ENCODE data around the gene FAM83F. TPM values are rescaled to one million over a fixed set of nuclear protein-coding genes. Genes with fewer than 3 reads are reported as not detected.
A peak's percentile ranks its signal among the peaks of the same experiment; 100 is the strongest.

FAM83F gene
- total and polyA plus RNA-seq, 2 donors (not counting 1 experiment from before 2014, with no cell fraction given) = 0.10 TPM; not detected in 1

- DNase-seq = no peak
- intact Hi-C loops (cut with micrococcal nuclease) = no loop called here
- Histone ChIP-seq H3K9me3 (ENCODE audit: control extremely low read depth in 1 of 3, control insufficient read depth in 2 of 3, insufficient read depth in 1 of 3, low read length in 2 of 3) (no peaks in the 10 kb centered on the region), H3K27me3 (replicated peaks in 1 of 4; ENCODE audit: control extremely low read depth in 1 of 4, control insufficient read depth in 3 of 4, insufficient read depth in 4 of 4, low read length in 3 of 4) (no peaks in the 10 kb centered on the region), H3K27ac (ENCODE audit: low read length in 2 of 2) (peak overlapping the region in 1 of 2 donors; percentile 74), H3K4me1 (ENCODE audit: control insufficient read depth in 2 of 2, insufficient read depth in 2 of 2, low read length in 2 of 2) (peaks cover 67 to 77% of the 10 kb centered on the region in 2 donors), H3K4me3 (ENCODE audit: control extremely low read depth in 1 of 5, extremely low read depth in 1 of 5, insufficient read depth in 1 of 5, low read depth in 2 of 5, low read length in 4 of 5) (no peak overlapping the region), H3K79me2 (ENCODE audit: control insufficient read depth, insufficient read depth, low read length) (peaks cover 100% of the 10 kb centered on the region), H2AFZ (ENCODE audit: insufficient read depth, low read depth, low read length, poor library complexity, severe bottlenecking) (no peak overlapping the region), H4K20me1 (ENCODE audit: control insufficient read depth, insufficient read depth, low read length, poor library complexity, severe bottlenecking) (peaks cover 95% of the 10 kb centered on the region), H3K36me3 (replicated peaks in 1 of 2; ENCODE audit: control extremely low read depth in 1 of 2, control insufficient read depth in 1 of 2, extremely low read depth in 1 of 2, insufficient read depth in 2 of 2, low read length in 1 of 2) (peaks cover 0 to 7% of the 10 kb centered on the region in 2 experiments), H3K9ac (ENCODE audit: low read length) (no peak overlapping the region), H3K4me2 (replicated peaks; ENCODE audit: low read depth, low read length, poor library complexity, severe bottlenecking) (peak overlapping the region; percentile 65)
- ChIA-PET CTCF (interaction anchor here (1.1 kb wide), 1 partner anchor 292 kb away, joined by 3 read pairs; no protein-coding TSS in a partner anchor), POLR2A (interaction anchor here (0.7 to 2.0 kb wide), 3 partner anchors 12 to 292 kb away, joined by 3 to 9 read pairs (median 4); no protein-coding TSS in a partner anchor)
- Mint-ChIP-seq H3K27me3 (no peaks in the 10 kb centered on the region), H3K4me1 (peaks cover 76% of the 10 kb centered on the region), H3K9me3 (ENCODE audit: insufficient read depth) (no peaks in the 10 kb centered on the region), H3K27ac (peak overlapping the region; percentile 60), H3K4me3 (peak overlapping the region; percentile 51)
- TF ChIP-seq CTCF (IDR thresholded peaks at IDR 0.05) = no peak
- TF ChIP-seq EZH2 (IDR thresholded peaks at IDR 0.05; ENCODE audit: borderline replicate concordance, insufficient read depth, low read depth, low read length, poor library complexity, severe bottlenecking) = no peak
- WGBS (ENCODE audit: insufficient coverage) = 100% methylated on average over 1 of the region's 3 CpGs
- no peak for ATAC-seq (ENCODE audit: low read depth)
Measured at GRCh38 chr22:40056559-40056958, 61.8 kb downstream of the FAM83F start.

GRCh38 chr22:40057652-40058051 lies 62.9 kb downstream of the FAM83F start:
- DNase-seq = no peak
- H3K27me3 ChIP-seq (replicated peaks in 1 of 4; ENCODE audit: control extremely low read depth in 1 of 4, control insufficient read depth in 3 of 4, insufficient read depth in 4 of 4, low read length in 3 of 4) = no peaks in the 10 kb centered on the region
- no peak overlapping the region for H2AFZ ChIP-seq (ENCODE audit: insufficient read depth, low read depth, low read length, poor library complexity, severe bottlenecking)
- Mint-ChIP-seq H3K4me3 (no peak overlapping the region), H3K27ac (peak overlapping the region; percentile 39), H3K9me3 (ENCODE audit: insufficient read depth) (no peaks in the 10 kb centered on the region), H3K4me1 (peaks cover 69% of the 10 kb centered on the region), H3K27me3 (no peaks in the 10 kb centered on the region)
- H3K36me3 ChIP-seq (replicated peaks in 1 of 2; ENCODE audit: control extremely low read depth in 1 of 2, control insufficient read depth in 1 of 2, extremely low read depth in 1 of 2, insufficient read depth in 2 of 2, low read length in 1 of 2) = peaks cover 0 to 7% of the 10 kb centered on the region in 2 experiments
- CTCF ChIA-PET = no interaction called here
- H3K4me3 ChIP-seq (ENCODE audit: control extremely low read depth in 1 of 5, extremely low read depth in 1 of 5, insufficient read depth in 1 of 5, low read depth in 2 of 5, low read length in 4 of 5) = no peak overlapping the region
- H3K4me2 ChIP-seq (replicated peaks; ENCODE audit: low read depth, low read length, poor library complexity, severe bottlenecking) = peak overlapping the region; percentile 22
- peaks cover 95% of the 10 kb centered on the region for H4K20me1 ChIP-seq (ENCODE audit: control insufficient read depth, insufficient read depth, low read length, poor library complexity, severe bottlenecking)
- H3K79me2 ChIP-seq (ENCODE audit: control insufficient read depth, insufficient read depth, low read length) = peaks cover 100% of the 10 kb centered on the region
- intact Hi-C loops (cut with micrococcal nuclease) = no loop called here
- ATAC-seq (ENCODE audit: low read depth) = no peak
- H3K9me3 ChIP-seq (ENCODE audit: control extremely low read depth in 1 of 3, control insufficient read depth in 2 of 3, insufficient read depth in 1 of 3, low read length in 2 of 3) = no peaks in the 10 kb centered on the region
- no peak for TF ChIP-seq CTCF (IDR thresholded peaks at IDR 0.05)
- TF ChIP-seq EZH2 (IDR thresholded peaks at IDR 0.05; ENCODE audit: borderline replicate concordance, insufficient read depth, low read depth, low read length, poor library complexity, severe bottlenecking) = no peak
- POLR2A ChIA-PET = no interaction called here
- H3K9ac ChIP-seq (ENCODE audit: low read length) = no peak overlapping the region
- H3K27ac ChIP-seq (ENCODE audit: low read length in 2 of 2) = peak overlapping the region in 1 of 2 donors; percentile 47
- peaks cover 56 to 66% of the 10 kb centered on the region in 2 donors for H3K4me1 ChIP-seq (ENCODE audit: control insufficient read depth in 2 of 2, insufficient read depth in 2 of 2, low read length in 2 of 2)
